Endodermal cell (in vitro differentiated cells): Measurements from ENCODE around the gene HOXD11. TPM values are rescaled to one million over a fixed set of nuclear protein-coding genes. Genes with fewer than 3 reads are reported as not detected.

Source experiments
- DNase-seq: peaks from one replicate; pipeline ENCODE4 v3.0.0-alpha.2; 2017
- H3K27ac ChIP-seq: 2 replicates; pipeline ENCODE4 v1.5.1; 2013; ENCODE audit warnings: mild to moderate bottlenecking, low read depth, low read length, moderate library complexity
- H3K27me3 ChIP-seq: 2 replicates; pipeline ENCODE4 v1.6.1; 2013; ENCODE audit warnings: mild to moderate bottlenecking, low read length, moderate library complexity; ENCODE audit not compliant: insufficient read depth, control insufficient read depth, poor library complexity, severe bottlenecking
- H3K36me3 ChIP-seq: 2 replicates; pipeline ENCODE4 v1.7.0; 2013; ENCODE audit warnings: mild to moderate bottlenecking, low read length, moderate library complexity; ENCODE audit not compliant: control insufficient read depth, insufficient read depth
- H3K4me1 ChIP-seq: one replicate; pipeline ENCODE4 v1.7.0; 2013; ENCODE audit warnings: low read length; ENCODE audit not compliant: control insufficient read depth, insufficient read depth
- H3K4me3 ChIP-seq: 2 replicates; pipeline ENCODE4 v1.5.1; 2013; ENCODE audit warnings: mild to moderate bottlenecking, low read length, moderate library complexity
- H3K9ac ChIP-seq: 2 replicates; pipeline ENCODE4 v1.6.1; 2013; ENCODE audit warnings: mild to moderate bottlenecking, low read length, moderate library complexity; ENCODE audit not compliant: poor library complexity, severe bottlenecking; ENCODE audit errors: extremely low read depth
- H3K9me3 ChIP-seq: 2 replicates; pipeline ENCODE4 v1.6.1; 2013; ENCODE audit warnings: mild to moderate bottlenecking, low read length, moderate library complexity; ENCODE audit not compliant: control insufficient read depth
- H3K27ac Mint-ChIP-seq: 2 replicates; pipeline ENCODE4 v1.8.0; 2020; ENCODE audit warnings: mixed read lengths
- H3K27me3 Mint-ChIP-seq: 2 replicates; pipeline ENCODE4 v1.8.0; 2021; ENCODE audit warnings: mild to moderate bottlenecking, mixed read lengths; ENCODE audit not compliant: insufficient read depth
- H3K36me3 Mint-ChIP-seq: 2 replicates; pipeline ENCODE4 v1.8.0; 2020; ENCODE audit warnings: low read depth, mixed read lengths
- H3K4me1 Mint-ChIP-seq: 2 replicates; pipeline ENCODE4 v1.8.0; 2020; ENCODE audit warnings: mixed read lengths
- H3K4me3 Mint-ChIP-seq: 2 replicates; pipeline ENCODE4 v1.8.0; 2020; ENCODE audit warnings: mild to moderate bottlenecking, moderate library complexity, mixed read lengths
- H3K9me3 Mint-ChIP-seq: 2 replicates; pipeline ENCODE4 v1.8.0; 2020; ENCODE audit warnings: mild to moderate bottlenecking, mixed read lengths
- CTCF ChIP-seq: fragments of 200-600 bp; sonication (generic); conservative IDR thresholded peaks from 2 replicates; pipeline ENCODE4 v1.5.0; 2021; ENCODE audit warnings: antibody characterized with exemption, mild to moderate bottlenecking
- WGBS, 2 experiments: methylation state at CpG; one replicate each; pipeline versions ENCODE4 v1.1.5 to v1.1.7; 2013; ENCODE audit warnings: missing lambda C conversion rate in 2 of 2, mixed read lengths in 1 of 2; ENCODE audit not compliant: insufficient coverage in 1 of 2, insufficient read length in 1 of 2; 5-methylcytosine and 5-hydroxymethylcytosine counted together
- total RNA-seq, 2 donors: library from RNA; stranded (reverse); fragmentation: NEBNext Ultra II Directional in 1 of 2; extraction: Animal tissue kit (Norgen Biotek cat#: 25700) in 1 of 2; gene quantifications; 2 replicates in 1 of 2; 3 replicates in 1 of 2; pipeline ENCODE4 v1.2.1, GENCODE V29; 2021

HOXD11 gene
- total RNA-seq, 2 donors from 2014 or later, result not detected

DNA sequence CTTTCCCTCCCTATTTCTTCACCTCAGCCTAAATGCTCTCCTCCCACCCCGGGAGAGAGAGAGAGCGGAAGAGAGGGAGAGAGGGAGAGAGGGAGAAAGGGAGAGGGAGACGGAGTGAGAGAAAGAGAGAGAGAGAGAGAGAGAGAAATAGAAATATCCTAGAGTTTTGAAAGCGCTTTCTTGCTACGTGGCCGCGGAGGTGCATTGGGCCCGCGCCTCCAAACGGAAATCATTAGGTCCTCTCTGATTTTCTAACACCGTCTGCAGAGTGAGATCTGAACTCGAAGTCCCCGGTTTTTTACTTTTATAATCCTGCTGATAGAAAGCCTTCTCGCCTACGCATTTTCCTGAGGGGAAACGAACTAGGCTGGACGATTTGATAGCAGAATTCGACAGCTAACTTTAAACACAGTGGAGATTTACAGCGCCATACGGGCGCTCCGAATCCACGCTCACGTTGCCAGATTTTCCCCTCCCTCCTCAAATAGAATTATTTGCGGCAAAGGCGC, 22.4 kb upstream of the HOXD11 start:
- Mint-ChIP-seq H3K4me1 (peaks cover 47% of the 10 kb centered on the region), H3K4me3 (peak overlapping the region; percentile 46), H3K27ac (no peak overlapping the region), H3K36me3 (no peaks in the 10 kb centered on the region), H3K27me3 (peaks cover 95% of the 10 kb centered on the region), H3K9me3 (peaks cover 5% of the 10 kb centered on the region)
- Histone ChIP-seq H3K4me1 (peaks cover 12% of the 10 kb centered on the region), H3K27ac (no peak overlapping the region), H3K9ac (no peak overlapping the region), H3K36me3 (no peaks in the 10 kb centered on the region), H3K9me3 (no peaks in the 10 kb centered on the region), H3K4me3 (peak overlapping the region; percentile 64), H3K27me3 (peaks cover 95% of the 10 kb centered on the region)
- 2 to 3% methylated on average over 21 to 26 of the region's 26 CpGs for WGBS, 2 experiments
- DNase-seq, result peak; percentile 50
- TF ChIP-seq CTCF, result no peak

- 0 to 2% methylated on average over 6 to 37 of the region's 40 CpGs for WGBS, 2 experiments
- Mint-ChIP-seq H3K9me3 (peaks cover 5% of the 10 kb centered on the region), H3K4me3 (peak overlapping the region; percentile 46), H3K27ac (no peak overlapping the region), H3K4me1 (peaks cover 47% of the 10 kb centered on the region), H3K27me3 (peaks cover 100% of the 10 kb centered on the region), H3K36me3 (no peaks in the 10 kb centered on the region)
- H3K4me1 ChIP-seq, result peaks cover 12% of the 10 kb centered on the region
- H3K9me3 ChIP-seq, result no peaks in the 10 kb centered on the region
- DNase-seq, result peak; percentile 78
- no peaks in the 10 kb centered on the region for H3K36me3 ChIP-seq
- no peak overlapping the region for H3K27ac ChIP-seq
- no peak for TF ChIP-seq CTCF
- H3K27me3 ChIP-seq, result peaks cover 98% of the 10 kb centered on the region
- peak overlapping the region; percentile 64 for H3K4me3 ChIP-seq
- no peak overlapping the region for H3K9ac ChIP-seq
Observed at GRCh38 chr2:176085120-176085788, 21.8 kb upstream of the HOXD11 start.

DNA sequence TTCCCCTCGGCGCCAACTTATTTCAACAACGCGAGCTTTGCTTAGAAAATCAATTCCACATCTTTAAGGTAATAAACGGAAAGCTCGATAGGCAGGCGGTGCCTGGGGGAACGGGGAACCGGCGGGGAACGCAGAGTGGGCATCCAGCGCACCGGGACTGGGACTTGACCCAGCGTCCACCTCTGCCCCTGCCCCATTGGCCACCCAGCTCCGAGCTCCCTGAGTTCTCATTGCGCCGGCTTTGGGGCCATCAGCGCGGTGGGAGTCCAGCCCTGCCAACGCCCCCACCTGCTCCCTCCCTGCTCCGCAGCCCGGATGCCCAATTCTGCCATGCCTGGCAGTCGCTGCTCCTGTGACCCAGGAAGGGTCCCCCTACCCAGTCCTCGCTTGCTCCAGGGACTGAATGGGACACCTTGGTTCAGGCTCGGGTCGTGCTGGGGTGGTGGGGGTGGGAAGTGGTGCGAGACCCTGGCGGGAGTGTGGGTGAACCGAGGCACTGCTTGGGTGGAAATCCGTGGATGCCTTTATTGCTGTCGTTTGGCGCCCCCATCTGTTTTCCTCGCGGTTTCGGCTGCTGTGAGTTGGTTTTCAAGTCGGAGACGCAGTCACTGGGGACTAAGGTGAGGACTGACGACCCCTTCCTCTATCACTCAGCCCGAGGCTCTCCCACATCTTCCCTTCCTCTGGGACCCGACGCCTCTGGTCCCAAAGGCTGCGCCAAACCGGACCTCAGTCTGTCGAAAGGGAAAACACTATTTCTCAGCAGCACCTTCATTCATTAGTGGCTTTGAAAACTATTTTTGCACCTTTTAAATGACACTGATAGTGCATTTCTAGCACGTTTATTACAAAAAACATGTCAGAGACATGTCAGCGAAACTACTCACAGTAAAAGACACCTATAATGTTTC, 21.0 kb upstream of the HOXD11 start:
- Histone ChIP-seq H3K27ac (no peak overlapping the region), H3K27me3 (peaks cover 98% of the 10 kb centered on the region), H3K4me3 (peak overlapping the region; percentile 64), H3K9ac (no peak overlapping the region), H3K36me3 (no peaks in the 10 kb centered on the region), H3K4me1 (peaks cover 12% of the 10 kb centered on the region), H3K9me3 (peaks cover 5% of the 10 kb centered on the region)
- Mint-ChIP-seq H3K36me3 (no peaks in the 10 kb centered on the region), H3K9me3 (peaks cover 3% of the 10 kb centered on the region), H3K4me3 (peak overlapping the region; percentile 46), H3K27me3 (peaks cover 100% of the 10 kb centered on the region), H3K27ac (no peak overlapping the region), H3K4me1 (peaks cover 44% of the 10 kb centered on the region)
- TF ChIP-seq CTCF, result peak; percentile 78
- DNase-seq, result peak; percentile 88
- 1 to 2% methylated on average over 27 to 46 of the region's 46 CpGs for WGBS, 2 experiments
